GM12873 (cell line): ENCODE data around the gene DZIP3.

ENCODE experiments used
- CTCF ChIP-seq: IDR thresholded peaks from 2 replicates; pipeline ENCODE4 v1.5.1; 2012; ENCODE audit warnings: low read depth, mild to moderate bottlenecking, moderate library complexity, low read length, control low read depth; ENCODE audit not compliant: insufficient read depth; ENCODE audit errors: missing control alignments

The DZIP3 gene

DNA sequence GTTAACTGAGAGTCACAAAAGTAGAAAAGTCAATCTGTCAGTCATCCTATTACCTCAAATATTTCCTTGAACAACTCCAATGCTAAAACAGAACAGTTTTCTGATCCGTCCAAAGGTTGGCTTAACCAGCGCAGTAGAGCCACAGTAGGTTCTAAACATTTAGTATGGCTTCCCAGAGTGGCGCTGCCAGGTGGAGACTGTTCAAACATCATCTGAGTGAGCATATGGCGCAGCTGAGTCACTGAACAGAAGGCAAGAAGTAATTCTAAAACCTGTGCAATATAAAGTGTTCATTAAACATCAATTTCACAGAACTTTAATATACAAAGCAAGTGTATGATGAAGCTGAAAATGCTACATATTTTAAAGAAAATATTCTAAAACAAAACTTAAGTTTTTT lies 20.2 kb upstream of the DZIP3 start:
- no peak for TF ChIP-seq CTCF

- TF ChIP-seq CTCF: no peak
Measured at GRCh38 chr3:108578064-108578463, 11.5 kb upstream of the DZIP3 start.

DNA sequence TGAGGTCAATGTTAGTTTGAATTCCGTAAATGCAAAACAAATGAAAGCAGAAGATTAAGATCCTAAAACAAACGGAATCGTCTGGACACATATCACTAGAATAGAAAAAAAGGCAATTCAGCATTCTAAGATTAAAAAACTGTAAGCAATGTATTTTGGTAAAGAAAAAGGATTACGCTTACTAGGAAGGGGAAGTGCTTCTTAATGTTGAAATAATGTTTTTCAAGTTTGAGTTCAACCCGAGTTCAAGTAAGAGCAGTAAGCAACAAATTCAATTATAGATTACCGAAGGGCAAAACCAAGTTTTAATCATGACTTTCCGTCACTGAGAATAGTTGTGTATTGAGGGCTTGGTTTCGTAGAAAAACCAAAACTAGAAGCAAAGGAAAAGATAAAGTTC lies 921 bp upstream of the DZIP3 start:
- TF ChIP-seq CTCF: no peak

- TF ChIP-seq CTCF: no peak
Measured at GRCh38 chr3:108589998-108590323, 439 bp downstream of the DZIP3 start.

- no peak for TF ChIP-seq CTCF
Measured at GRCh38 chr3:108590460-108590859, 938 bp downstream of the DZIP3 start.

GRCh38 chr3:108595321-108595720 lies 5.8 kb downstream of the DZIP3 start:
- no peak for TF ChIP-seq CTCF

DNA sequence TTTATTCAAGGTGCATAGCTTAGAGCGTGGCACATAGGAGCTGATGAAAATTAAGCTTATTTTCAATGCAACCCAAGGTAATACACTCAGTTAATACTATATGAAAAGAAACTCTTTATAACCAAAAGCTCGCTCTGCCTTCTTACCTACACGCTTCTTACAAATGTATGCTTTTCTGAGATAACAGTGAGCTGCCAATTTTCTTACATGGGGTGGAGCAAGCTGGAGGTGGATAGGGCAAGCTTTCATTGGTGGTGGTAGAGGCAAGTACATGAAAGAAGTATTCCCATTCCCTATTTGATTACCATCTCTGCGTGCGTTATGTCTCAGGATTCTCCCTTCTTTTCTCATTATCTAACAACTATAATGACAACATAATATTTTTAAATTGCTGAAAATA lies 8.9 kb downstream of the DZIP3 start:
- no peak for TF ChIP-seq CTCF
